Stimulated activated CD4-positive, alpha-beta T cell treated with anti-CD3 and anti-CD28 coated beads, TNF-alpha, amount 100 ng/mL, for 48 hours (primary cell): Measurements from ENCODE around the gene AHDC1.
"Not testable (repeated sequence)": the region's sequence is repeated elsewhere in the genome, so short reads cannot be mapped to it uniquely, and the experiment has no call there.

Source experiments
- DNase-seq, 3 donors: peaks; one replicate each; pipeline ENCODE4 v3.0.0-alpha.2; 2020; ENCODE audit warnings: low read depth in 3 of 3

Gene AHDC1

DNA sequence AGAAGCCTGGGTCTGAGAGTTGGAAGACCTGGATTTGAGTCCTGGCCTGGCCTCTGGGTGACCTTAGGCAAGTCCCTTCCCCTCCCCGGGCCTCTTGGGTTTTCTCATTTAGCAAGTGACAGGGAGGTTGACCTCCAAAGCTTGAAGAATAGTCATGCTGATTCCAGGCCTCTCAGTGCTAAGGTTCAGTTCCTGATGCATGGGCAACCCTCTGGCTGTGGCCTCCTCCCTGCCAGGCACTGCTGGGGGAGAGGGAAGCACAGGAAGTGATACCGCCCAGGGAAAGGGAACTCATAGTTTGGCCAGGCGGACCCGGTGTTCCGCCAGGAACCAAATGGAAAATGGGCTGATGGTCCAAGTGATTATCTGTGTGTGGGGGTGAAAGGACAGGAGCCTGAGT is 90.4 kb downstream of the AHDC1 start:
- DNase-seq: no peak

DNA sequence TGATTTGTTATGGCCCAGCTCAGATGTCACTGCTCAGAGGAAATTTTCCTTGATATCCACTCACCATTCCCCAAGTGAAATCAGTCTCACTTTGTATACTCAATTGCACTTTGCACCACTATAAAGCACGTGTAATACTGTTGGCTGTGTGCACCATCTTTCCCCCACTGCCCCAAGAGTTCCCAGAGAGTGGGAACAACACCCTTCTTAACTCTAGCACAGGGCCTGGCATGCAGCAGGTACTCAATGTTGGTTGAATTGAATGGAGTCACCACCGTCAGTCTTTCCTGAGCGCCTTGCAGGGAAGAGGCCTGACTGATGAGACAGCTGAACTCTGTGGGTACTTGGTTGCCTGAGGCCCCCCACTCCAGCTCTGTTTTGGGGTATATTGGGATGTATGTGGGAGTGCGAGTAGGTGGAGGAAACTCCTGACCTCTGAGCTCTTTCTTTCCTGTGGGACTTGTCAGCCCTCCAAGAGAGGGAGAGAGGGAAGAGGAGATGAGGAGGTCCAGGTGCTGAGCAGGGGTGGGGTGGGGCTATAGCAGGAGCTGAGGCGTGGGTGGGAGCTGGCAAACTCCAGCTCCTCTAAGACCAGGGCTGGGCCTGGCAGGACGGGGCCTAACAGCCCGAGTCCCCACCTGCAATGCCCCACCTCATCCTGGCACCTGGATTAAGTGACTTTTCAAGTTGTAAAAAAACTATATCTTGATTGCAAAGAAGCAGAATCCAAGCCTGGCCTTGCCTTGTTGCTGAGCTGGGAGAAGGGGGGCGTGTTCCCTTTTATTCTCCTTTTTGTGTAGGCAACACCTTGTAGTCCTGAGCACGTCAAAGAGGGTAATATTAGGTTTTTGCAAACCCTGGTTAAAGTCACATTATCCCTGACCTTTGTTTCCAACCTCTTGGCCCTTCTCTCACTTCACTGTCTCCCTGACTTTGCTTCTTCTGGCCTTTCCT is 94.5 kb downstream of the AHDC1 start:
- DNase-seq: no peak

DNA sequence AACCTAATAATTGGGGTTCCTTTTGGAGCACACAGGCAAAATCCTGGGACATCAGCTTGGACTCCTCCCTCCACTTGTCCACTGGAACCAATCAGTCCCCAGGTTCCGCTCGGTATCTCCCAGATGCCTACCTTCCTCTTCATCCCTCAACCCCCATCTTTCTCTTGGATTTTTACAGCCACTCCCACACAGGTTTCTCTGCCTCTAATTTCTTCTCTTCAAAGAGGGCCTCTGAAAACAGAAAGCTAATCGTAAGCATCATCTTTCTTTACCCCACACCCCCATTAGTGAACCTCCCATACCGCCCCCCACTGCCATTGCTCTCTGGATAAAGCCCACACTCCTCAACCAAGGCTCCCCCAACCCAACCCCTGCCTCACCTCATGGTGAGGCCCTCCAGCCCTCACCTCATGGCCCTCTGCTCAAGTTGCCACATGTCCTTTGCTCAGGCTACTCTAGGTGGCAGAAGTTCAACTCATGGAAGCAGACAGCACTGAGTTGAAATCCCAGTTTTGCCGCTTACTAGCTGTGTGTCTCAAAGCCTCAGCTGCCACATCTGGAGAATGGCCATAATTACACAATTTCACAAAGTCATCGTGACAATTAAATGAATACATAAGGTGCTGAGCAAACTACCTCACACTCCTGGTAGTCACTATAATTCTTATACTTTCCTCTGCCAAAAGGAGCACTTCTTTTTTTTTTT is 95.8 kb downstream of the AHDC1 start:
- DNase-seq: no peak

DNA sequence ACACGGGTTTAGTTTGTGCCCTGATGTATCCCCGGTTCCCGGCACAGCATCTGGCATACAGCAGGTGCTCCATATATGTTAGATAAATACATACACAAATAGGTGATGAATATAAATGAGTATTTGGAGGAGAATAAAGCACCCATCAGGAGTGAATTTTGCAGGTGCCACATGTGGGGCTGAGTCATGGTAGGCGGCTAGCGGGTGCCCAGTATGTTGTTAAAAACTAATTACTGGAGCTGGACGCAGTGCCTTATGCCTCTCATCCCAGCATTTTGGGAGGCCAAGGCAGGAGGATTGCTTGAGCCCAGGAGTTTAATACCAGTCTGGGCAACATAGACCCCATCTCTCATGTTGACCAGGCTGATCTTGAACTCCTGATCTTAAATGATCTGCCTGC is 97.2 kb downstream of the AHDC1 start:
- no peak for DNase-seq

DNA sequence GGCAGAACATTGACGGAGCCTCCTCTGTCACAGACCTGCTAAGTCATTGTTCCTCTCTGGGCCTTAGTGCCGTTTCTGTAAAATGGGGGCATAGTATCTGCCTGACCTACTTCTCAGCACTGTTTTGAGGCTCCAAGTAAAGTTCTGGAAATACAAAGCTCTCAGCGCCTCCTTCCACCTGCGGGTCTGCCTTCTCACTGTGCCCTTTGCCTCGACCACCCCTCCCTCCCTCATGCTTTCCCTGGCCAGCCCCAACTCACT is 98.6 kb downstream of the AHDC1 start:
- DNase-seq: no peak

DNA sequence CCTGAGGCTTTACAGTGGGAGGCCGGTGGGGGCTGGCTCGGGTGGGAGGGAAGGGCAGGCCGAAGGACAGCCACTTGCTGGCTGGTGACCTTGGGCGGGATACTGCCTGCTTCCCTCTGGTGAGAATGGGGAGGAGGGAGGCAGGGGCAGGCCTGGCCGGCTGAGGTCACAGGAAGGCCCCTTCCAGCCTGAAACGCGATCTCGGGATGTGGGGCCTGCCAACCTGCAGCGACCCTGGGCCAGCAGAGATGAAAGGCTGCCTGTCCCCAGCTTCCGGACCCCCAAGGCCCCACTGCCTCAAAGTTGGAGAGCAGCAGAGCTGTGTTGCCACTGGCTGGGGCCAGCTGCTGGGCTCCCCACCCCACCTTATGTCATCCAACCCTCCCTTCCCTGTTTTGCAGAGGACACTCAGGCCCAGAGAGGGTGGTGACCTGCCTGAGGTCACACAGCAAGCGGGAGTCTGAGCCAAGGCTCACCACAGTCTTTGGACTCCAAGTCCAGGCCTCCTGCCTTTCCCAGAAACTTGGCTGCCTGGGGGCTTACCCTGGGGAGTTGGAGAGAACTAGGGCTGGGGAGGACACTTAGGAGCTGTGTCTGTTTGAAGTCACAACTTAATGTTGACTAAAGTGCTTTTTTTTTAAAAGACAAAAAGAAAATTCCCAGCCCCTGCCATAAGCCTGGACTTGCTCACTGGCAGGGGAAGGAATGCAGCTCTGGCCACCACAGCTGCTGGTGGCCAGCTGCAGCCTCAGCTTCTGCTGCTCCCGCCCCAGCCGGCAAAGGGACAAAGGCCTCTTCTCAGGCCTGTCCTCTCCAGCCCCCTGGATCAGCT is 99.1 kb downstream of the AHDC1 start:
- no peak for DNase-seq

DNA sequence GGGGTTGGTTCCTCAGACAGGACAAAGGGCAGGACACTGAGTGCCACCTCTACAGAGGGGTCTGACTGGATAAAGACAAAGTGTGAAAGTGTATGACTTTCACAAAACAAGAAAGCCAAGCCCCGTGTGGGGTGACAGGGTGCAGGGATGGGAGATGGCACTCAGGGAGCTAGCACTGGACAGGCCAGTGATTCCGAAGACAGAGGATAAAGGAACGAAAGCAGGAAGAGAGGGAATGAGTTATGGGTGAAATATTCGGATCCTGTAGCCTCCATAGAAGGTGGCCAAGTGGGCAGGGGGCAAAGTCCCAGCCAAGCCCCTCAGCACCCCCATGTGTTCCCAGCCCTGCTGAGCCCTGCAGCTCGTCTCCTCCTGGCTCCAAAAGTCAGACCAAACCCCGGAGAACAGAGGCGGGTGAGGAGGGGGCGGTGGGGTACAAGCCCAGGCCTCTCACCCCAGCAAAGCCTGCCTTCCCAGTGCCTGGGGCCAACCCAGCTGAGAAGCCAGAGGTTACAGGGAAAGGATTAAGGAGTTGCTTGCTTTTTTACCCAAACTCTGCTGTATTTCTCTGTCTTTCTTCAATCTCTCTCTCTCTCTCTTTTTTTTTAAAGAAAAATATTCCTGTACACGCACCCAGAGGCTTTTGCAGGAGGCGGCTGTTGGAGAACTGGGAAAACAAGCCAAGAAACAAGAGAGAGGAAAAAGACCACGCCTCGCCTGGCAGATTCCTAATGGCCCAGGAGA is 99.9 kb downstream of the AHDC1 start:
- DNase-seq: no peak

DNA sequence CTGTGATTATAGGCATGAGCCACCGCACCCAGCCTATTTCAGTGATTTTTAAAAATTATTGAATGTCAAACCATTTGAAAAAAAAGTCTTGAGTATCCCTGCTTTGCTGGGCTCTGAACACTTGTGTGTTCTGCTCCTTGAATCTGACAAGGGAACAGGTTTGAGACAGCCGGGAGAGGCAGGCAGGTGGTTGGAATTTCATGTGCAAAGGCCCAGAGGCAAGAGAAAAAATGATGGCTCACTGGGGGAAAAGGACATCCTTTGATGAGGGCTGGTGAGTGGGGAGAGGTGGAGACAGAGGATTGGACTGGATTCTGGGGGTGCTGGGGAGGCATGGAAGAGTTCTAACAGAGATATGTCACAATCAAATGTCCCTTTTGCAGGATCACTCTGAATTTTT is 100.9 kb downstream of the AHDC1 start:
- no peak for DNase-seq

DNA sequence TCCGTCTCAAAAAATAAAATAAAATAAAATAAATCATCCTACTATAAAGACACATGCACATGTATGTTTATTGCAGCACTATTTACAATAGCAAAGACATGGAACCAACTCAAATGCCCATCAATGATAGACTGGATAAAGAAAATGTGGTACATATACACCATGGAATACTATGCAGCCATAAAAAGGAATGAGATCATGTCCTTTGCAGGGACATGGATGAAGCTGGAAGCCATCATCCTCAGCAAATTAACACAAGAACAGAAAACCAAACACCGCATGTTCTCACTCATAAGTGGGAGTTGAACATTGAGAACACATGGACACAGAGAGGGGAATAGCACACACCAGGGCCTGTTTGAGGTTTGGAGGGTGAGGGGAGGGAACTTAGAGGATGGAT is 102.8 kb downstream of the AHDC1 start:
- not testable (repeated sequence) for DNase-seq

DNA sequence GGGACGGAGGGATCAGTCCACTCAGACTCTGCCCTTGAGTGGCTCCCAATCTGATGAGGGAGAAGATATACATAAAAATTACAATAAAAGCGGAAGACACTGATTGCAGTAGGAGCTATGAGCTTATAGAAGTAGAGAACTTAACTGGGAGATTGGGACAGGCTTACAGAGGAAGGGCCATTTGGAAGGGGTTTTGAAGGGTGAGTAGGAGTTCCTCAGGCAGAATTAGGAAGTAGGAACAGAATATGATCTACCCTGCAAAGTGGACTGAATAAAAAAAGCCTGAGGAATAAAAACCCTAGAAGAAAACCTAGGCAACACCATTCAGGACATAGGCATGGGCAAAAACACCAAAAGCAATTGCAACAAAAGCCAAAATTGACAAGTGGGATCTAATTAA is 104.8 kb downstream of the AHDC1 start:
- DNase-seq: no peak

DNA sequence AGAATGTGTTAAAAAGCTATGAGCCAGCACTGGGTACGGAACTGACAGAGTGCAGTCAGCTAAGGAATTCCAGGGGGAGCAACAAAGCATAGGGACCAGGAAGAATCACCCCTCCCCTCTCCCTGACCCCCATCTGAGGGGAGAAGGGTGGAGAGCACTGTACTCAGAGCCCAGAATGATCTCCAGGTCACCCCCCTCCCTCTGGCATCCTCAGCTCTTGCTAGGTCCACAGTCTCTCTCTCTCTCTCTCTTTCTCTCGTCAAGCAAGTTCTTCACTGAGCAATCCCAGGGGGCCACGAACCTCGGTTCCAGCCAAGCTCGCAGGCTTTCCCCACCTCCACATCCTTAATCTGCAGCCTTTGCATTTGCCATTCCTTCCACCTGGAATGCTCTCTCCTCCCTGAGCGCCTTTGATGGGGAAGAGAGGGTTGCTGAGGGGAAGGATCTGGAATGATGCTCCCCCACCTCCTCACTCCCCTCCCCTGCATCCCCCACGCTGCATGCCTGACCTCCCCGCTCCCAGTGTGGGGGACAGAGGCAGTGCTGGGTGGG is 107.3 kb downstream of the AHDC1 start:
- DNase-seq: no peak

DNA sequence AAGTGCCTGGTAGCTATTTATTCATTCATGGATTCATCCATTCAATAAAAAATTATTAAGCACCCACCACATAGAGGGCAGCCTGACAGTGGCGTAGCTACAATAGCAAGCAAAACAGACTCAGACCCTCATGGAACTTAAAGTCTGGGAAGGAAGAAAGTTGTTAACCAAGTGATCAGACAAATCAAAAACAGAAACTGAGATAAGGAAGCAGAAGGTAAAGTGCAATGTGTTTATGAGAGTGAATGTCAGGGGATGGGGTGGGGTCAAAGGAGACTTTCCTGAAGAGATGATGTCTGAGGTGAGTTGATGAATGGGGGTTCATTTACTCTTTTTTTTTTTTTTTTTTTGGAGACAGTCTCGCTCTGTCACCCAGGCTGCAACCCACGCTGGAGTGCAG is 111.1 kb downstream of the AHDC1 start:
- no peak for DNase-seq

DNA sequence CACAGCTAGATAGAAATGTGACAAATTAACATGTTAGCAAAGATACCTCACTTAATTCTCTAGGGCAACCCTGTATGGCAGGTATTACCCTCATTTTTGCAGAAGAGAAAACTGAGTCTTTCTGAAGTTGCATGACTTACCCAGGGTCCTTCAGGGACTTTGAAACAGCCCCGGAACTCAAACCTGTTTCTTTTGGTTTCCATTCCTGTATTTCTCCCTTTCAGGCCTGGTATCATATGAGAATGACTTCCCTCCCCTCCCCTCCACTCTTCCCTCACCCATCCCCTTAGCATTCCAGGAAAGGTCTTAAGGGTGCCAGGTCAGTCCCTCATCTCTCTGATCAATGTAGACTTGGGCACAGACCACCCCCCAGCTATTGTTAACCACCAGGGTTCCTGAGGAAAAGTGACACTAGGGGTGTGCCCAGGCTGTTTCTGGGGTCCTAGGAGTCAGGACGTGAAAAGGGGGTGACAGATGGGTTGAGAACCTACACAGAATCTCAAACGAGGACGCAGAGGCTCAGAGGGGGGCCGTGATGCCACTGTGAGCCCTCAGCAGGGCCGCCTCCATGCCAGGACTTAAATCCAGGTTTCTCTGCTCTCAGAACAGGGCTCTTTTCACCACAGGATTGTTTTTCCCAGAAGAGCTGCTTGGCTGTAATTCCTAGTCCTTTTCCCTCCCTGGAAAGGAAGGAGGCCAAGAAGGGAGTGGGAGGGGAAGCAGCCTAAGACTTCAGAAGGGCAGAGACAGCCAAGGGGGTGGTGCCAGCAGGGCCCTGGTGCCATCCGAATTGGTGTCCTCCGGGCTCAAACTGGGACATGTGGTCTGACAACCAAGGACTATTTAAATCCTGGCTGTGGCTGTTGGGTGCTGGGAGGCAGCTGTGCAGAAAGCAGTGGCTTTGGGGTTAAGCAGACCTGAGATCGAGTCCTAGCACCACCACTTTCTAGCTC is 111.9 kb downstream of the AHDC1 start:
- DNase-seq: no peak

DNA sequence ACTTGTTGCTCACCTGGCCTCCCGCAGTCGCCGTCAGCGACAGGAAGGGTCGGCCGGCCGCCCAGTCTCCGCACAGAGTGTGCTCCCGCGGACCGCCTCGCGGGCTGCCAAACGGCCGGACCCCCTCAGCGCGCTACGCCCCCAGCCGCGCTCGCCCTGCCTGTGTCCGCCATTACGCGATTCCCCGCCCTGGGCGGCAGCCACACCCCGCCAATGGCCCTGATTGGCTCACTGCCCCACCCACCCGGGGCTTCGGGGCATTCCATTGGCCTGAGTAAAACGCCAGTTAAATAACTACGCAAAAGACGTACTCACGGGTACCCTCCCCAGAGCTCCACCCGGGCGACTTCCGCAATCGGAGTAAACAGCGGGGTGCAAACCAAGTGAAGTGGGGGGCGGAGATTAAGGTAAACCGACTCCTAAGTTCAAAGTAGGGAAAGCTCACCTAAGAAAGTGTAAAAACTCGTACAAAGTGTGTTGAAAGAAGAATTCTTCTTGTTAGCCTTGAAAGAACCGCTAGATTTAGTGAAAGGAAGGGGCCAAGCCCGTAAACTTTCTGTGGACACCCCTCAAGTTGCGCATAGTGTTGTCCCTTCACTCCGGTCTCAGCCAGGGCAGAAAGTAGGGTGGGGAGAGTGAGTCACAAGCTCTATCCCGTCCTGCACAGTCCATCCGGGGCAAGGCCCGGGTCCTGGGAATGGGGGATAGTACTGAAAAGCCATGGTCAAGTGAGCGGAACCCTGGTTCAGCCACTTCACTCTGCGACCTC is 113.8 kb downstream of the AHDC1 start, which contains the start of gene WASF2:
Gene WASF2, minus strand, starts transcription at position 195 of the 769 bp plus-strand sequence. CDS start 61,277 bp downstream, outside the sequence.
- peak; percentile 94 to 96 (median 95) for DNase-seq

DNA sequence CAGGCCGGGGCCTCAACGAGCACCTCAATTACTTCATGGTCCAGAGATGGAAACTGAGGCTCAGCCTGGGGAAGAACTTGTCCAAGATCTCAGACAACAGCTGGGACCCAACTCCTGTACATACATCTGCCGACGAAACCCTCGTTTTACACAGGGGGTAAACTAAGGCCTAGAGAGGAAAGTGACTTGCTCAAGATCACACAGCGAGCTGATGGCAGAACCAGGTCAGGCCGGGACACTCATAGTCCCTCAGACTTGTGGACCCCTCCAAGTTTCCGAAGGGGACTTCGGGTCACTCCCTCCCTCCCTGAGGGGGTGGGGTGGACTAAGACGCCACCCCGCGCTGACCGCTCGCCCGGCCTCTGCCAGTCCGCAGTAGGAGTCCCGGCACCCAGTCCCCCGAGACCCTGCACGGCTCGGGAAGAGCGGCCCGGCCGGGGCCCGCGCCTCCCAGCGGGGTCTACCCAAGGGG is 114.4 kb downstream of the AHDC1 start:
- no peak for DNase-seq

DNA sequence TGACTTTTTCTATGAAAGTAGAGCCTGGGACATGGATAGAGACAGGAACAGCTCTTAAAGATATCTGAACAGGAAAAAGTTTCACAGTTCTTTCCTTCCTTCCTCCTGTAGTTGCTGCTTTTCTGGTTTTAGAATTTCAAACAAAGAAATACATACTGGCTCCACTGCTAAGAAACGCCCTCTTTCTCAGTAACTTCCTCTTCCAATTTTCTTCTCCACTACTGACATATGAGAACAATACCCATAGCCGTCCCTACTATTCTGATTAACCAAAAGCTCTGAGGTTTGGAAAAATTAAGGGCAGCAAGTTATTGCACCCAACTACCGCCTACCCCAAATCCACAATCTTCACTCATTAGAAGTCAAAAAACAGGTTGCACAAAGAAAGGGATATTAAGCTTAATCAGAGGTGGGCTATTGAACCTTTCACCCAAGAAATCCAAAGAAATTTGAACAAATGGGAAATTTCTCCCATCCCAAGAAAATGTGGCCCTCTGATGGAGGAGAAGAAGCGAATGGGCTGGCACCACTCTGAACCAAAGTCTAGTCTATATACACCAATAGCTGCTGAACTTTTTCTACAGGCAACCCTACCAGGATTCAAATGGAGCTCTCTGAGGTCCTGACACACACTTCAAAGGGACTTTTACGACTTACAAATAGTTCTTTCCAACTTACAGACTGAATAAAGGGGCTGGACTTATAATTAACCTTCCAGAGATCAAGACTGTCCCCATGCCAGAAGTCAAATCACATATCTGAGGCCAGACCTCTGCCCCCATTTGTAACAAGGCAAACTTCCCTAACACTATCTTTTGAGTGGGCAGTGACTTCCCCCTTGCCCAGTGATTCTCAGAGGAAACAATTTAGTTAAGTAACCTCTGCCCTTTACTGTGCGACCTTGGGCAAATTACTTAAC is 115.7 kb downstream of the AHDC1 start:
- DNase-seq: no peak

DNA sequence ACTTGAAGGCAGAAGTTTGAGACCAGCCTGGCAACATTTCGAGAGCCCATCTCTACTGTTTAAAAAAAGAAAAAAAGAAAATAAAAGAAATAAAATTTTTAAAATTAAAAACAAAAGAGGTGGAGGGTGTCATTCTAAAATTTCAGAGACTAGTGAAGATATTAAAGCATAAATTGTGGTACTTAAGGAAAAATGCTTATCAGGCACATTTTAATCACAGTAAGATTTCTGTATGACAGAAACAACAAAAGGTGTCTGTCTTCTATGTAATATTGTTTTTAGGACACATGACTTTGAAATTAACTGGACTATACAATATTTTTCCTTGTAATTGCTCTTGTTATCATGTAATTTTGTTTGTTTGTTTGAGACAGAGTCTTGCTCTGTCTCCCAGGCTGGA is 118.6 kb downstream of the AHDC1 start:
- no peak for DNase-seq
